GM19455 (cell line): Measurements from ENCODE around the gene PNLIPRP3.
"Not testable (repeated sequence)": the region's sequence is repeated elsewhere in the genome, so short reads cannot be mapped to it uniquely, and the experiment has no call there.

ENCODE experiments used
- ATAC-seq: cut with Tn5 transposase; IDR thresholded peaks from one replicate; pipeline ENCODE4 v1.9.1; 2021; ENCODE audit not compliant: unreplicated experiment

The PNLIPRP3 gene

DNA sequence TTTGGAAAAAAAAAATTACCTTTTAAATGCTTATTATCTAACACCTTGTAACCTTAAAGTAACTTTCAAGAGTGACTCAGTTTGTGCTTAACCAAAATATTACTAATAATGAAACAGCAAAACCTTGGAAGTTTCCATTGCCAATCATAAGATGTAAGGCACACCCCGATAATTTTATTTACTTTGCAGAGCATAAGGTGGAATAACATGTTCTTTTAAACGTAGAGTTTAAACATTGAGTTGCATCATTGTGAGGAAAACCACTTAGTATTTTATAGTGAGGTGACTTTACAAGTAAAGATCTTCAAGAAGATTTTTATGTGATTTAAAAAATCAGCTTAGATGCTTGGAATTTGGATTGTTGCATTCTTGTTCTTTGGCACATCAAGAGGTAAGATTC lies at the start of gene PNLIPRP3:
TSS of gene PNLIPRP3 (plus strand) at position 177 of the 400 bp plus-strand sequence. CDS start at position 343, 166 bp downstream.
- no peak for ATAC-seq

DNA sequence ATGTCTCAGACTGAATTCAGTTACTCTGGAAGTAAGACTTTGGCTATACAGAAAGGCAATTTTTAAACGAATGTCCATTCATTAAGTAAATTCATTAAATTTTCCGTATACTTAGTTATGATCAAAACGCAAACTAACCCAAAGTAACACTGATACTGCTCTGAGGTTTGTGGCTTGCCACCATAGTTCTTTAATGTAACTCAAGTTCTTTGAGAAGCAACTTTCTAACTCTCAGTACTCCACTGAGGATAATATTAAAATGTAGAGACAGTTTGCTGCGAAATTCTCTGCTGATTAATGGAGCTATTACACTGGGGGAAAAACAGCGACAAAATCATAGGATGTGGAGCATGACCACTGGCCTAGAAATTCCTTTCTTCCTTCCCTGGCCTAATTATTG lies 45.4 kb upstream of the PNLIPRP3 start:
- no peak for ATAC-seq

GRCh38 chr10:116385311-116385710 lies 42.3 kb upstream of the PNLIPRP3 start:
- ATAC-seq: no peak

DNA sequence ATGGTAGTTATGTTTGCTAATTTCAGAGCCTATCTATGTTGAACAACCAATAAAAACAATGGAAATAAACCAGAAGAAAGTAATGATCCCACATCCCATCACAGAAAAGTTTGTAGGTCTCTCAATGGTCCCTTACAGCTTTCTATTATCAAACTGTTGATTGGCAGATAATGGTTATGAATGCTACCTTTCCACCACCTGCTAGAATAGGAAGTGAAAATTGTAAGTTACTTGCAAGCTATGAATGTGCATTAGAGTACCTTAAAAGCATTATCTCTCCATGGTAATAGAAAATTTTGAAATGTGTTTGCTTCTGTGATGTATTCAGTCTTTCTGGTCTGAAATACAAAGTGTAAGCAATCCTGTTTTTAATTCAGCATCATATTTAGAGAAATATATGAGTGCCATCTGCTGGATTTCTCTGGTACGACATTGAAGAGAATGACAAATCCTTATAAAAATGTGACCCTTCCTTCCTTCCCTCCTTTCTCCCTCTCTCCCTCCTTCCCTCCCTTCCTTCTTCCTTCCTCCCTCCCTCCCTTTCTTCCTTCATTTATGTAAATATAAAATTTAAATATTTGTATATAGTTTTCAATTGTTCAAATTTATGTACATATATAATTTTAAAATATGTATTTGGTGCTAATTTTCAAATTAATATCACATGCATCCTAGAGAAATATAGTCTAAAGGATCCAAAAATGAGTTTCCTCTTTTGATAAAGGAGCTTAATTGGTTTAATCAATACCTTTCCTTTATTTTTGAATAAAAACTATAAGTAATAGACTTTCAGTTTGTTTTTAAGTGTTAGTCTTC lies 41.4 kb upstream of the PNLIPRP3 start:
- ATAC-seq: no peak

GRCh38 chr10:116393246-116393831 lies 34.3 kb upstream of the PNLIPRP3 start:
- ATAC-seq: not testable (repeated sequence)

DNA sequence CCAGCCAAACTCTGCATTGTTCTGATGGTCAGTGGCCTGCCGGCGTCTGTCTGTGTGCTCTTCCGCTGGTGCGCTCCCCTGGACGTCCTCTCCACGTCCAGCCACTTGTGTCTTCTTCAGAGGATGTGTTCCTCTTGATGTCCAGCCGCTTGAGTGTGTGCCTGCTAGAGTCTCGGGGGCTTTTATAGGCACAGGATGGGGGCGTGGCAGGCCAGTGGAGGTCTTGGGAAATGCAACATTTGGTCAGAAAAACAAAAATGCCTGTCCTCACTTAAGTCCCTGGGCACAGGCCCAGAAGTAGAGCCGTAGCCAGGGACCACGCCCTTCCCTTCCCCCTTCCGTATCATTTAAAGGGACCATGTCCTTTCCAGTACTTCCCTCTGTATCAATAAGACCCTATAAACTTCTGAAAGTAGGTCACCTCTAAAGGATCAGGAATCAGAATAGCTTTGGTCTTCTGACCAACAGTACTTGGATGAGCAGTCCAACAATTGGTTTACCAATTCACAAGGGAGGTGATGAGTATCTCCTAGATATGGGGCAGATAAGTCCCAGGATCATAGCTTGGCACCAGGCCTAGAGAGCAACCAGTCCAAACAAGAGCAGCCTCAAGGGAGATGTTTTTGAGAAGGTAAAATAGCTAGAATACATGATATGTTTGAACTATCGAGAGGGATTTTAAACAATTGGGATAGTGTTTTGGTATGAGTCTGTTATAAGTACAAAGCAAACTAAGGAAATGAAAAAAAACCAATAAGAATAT lies 32.2 kb upstream of the PNLIPRP3 start:
- no peak for ATAC-seq

- no peak for ATAC-seq
Measured at GRCh38 chr10:116398224-116398623, 29.4 kb upstream of the PNLIPRP3 start.

DNA sequence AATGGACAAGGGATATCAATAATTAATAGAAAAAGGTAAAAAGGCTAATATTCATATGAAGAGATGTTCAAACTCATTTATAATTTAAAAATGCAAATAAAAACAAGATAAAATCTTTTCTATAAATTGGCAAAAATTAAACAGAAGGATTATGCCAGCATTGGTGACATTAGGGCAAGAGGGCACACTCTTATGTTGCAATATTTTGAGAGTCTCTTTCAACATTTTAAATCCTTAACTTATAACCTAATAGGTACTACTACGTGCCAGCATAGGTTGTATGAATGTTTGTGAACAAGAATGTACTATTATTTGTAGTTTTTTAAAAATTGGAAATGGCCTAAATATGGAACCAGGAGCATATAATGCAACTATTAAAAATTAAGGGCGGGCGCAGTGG lies 24.8 kb upstream of the PNLIPRP3 start:
- ATAC-seq: no peak

- ATAC-seq: no peak
Measured at GRCh38 chr10:116403740-116404250, 23.9 kb upstream of the PNLIPRP3 start.

- peak; percentile 53 for ATAC-seq
Measured at GRCh38 chr10:116408719-116409118, 18.9 kb upstream of the PNLIPRP3 start.

- ATAC-seq: no peak
Measured at GRCh38 chr10:116410351-116410750, 17.3 kb upstream of the PNLIPRP3 start.

GRCh38 chr10:116417821-116418220 lies 9.8 kb upstream of the PNLIPRP3 start:
- ATAC-seq: no peak

GRCh38 chr10:116418389-116418788 lies 9.3 kb upstream of the PNLIPRP3 start:
- no peak for ATAC-seq

DNA sequence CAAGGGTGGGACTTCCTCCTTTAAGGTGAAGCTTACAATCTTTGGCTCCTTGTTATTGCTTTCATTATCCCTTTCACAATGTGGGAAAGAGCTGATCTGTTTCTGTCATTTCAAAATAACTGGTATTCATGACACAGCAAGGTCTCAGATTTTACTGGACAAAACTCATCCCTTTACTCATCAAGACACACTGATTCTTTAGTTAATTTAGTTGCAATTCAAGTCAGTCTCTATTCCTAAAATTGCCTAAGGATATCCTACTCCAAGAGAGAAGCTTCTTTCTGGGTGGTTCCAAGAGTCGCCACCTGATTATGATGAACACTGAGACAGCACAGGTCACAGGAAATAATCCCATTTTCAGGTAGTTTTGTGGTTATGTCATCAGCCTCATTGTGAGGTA lies 5.8 kb upstream of the PNLIPRP3 start:
- ATAC-seq: no peak

DNA sequence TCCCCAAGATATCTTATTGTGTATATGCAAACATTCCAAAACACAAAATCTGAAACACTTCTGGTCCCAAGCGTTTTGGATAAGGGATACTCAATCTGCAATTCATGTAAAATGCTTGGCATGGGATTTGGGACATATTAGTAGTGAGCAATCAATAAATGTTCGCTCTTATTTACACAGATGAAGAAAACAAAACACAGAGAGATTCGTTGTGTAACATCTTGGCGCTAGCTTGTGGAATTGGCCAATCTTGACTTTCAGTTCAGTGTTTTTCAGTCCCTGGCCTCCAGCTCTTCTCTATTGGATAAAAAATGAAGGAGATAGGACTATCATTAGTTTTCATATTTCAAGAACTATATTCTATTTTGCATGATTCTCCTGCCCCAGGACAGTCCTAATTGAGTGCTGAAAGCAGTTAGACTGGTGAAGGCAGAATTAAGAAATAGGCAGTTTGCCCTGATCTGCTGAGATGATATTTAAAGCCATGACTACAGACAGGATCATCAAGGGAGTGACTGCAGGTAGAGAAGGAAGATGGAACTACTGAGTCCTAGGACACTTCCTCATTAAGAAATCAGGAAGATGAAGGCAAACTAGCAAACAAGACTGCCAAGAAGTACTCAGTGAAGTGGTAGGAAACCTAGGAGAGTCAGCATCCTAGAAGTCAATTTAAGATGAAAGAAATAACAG lies 1.8 kb downstream of the PNLIPRP3 start:
- ATAC-seq: no peak

- no peak for ATAC-seq
Measured at GRCh38 chr10:116430288-116430687, 2.6 kb downstream of the PNLIPRP3 start.

GRCh38 chr10:116431598-116431997 lies 4.0 kb downstream of the PNLIPRP3 start:
- ATAC-seq: no peak

DNA sequence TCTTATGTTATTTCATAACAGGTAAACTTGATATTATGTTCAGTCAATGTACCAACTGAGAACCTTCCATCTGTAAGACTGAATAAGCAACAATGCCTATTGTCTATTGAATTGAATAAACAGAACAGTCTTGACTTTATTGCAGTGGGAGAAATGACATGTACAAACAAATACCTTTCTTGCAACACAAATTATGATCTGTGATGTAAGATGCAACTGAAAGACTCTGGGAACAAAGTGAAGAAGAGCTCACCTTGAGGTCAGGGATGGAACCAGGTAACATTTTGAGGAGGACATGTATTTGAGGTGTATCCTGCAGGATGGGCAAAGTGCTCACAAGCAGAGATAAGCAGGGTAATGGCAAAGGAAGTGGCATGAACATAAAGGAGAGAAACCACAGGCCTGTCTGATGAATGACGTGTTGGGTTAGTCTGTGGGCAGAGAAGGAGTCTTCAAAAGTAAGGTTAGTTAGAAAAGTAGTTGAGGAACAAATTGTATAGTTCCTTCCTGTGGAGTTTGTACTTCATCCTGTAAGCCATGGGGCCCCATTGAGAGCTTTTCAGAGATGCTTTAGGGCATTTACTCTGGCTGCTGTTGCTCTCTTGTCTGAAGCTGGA lies 9.5 kb downstream of the PNLIPRP3 start:
- no peak for ATAC-seq

- ATAC-seq: no peak
Measured at GRCh38 chr10:116440330-116441030, 12.8 kb downstream of the PNLIPRP3 start.
